Heart right ventricle (tissue), 16 donors: ENCODE results near the gene ZNF415. TPM values are rescaled to one million over a fixed set of nuclear protein-coding genes. Genes with fewer than 3 reads are reported as not detected.

Source experiments
- ATAC-seq, 8 donors: fragments of 200-7000 bp; cut with Tn5 transposase; one replicate each; pipeline ENCODE4 v1.9.1; 2020; ENCODE audit warnings: mild to moderate bottlenecking in 8 of 8, moderate library complexity in 8 of 8, moderate number of reproducible peaks in 1 of 8
- DNase-seq, 2 donors: peaks; one replicate each; pipeline ENCODE4 v3.0.0-alpha.2; 2020
- H3K27ac ChIP-seq, 10 donors: fragments of 200-600 bp; sonication (generic) in 2 of 10; one replicate each; pipeline versions ENCODE4 v1.5.0 to v1.8.0; 2020 to 2022; ENCODE audit warnings: mild to moderate bottlenecking in 3 of 10
- H3K27me3 ChIP-seq, 7 donors: fragments of 200-600 bp; one replicate each; pipeline ENCODE4 v1.8.0; 2021 to 2022; ENCODE audit warnings: mild to moderate bottlenecking in 2 of 7
- H3K36me3 ChIP-seq, 9 donors: fragments of 200-600 bp; sonication (generic) in 1 of 9; one replicate each; pipeline versions ENCODE4 v1.5.0 to v1.8.0; 2020 to 2022; ENCODE audit warnings: mild to moderate bottlenecking in 2 of 9
- H3K4me1 ChIP-seq, 9 donors: fragments of 200-600 bp; sonication (generic) in 1 of 9; one replicate each; pipeline versions ENCODE4 v1.5.0 to v1.8.0; 2020 to 2022; ENCODE audit warnings: mild to moderate bottlenecking in 4 of 9
- H3K4me3 ChIP-seq, 10 donors: fragments of 200-600 bp; sonication (generic) in 2 of 10; one replicate each; pipeline versions ENCODE4 v1.5.0 to v1.8.0; 2020 to 2022; ENCODE audit warnings: mild to moderate bottlenecking in 7 of 10, moderate library complexity in 2 of 10
- H3K9me3 ChIP-seq, 11 donors: fragments of 200-600 bp in 10 of 11; sonication (generic) in 2 of 11; one replicate each; pipeline versions ENCODE4 v1.5.0 to v1.8.0; 2013 to 2022; ENCODE audit warnings: mild to moderate bottlenecking in 2 of 11, control low read depth in 1 of 11, moderate library complexity in 1 of 11
- WGBS, 2 donors: extraction: QIAGEN DNeasy Blood & Tissue Kit; methylation state at CpG; one replicate each; pipeline ENCODE4 v1.1.7; 2013; ENCODE audit warnings: inconsistent platforms in 1 of 2; 5-methylcytosine and 5-hydroxymethylcytosine counted together
- intact Hi-C, 10 donors: fragments of 100-400 bp; cut with DNase I; formaldehyde crosslinking; loops; one replicate each; pipeline versions ENCODE4 v1.11.1 to v1.14.2; 2022
- polyA plus RNA-seq, 2 donors: library from polyadenylated mRNA; stranded (reverse); fragments of 200-250 nt; gene quantifications; one replicate each; pipeline ENCODE4 v1.2.3, GENCODE V29; 2013
- total RNA-seq, 10 donors: library from RNA; stranded (reverse); fragmentation: NEBNext Ultra II Directional in 3 of 10; extraction: Animal tissue kit (Norgen Biotek cat#: 25700) in 3 of 10; gene quantifications; one replicate each; pipeline versions ENCODE4 v1.2.1 to v1.2.4, GENCODE V29; 2021 to 2023
- TF ChIP-seq, protein P1 (sequence below), 9 donors: fragments of 200-600 bp; sonication (generic) in 2 of 9; IDR thresholded peaks; one replicate each; pipeline versions ENCODE4 v1.5.0 to v1.8.0; 2021 to 2022; ENCODE audit warnings: antibody characterized with exemption in 9 of 9, mild to moderate bottlenecking in 5 of 9, moderate library complexity in 1 of 9
- donor health status: Arrhythmogenic right ventricular cardiomyopathy.
- donor health status: ischemic (EF 13 %, LVEDD 7.1; RV severe dilation, severe dysfunction).
- donor health status: healthy with polysubstance abuse.
- donor health status: DM: no; HTN: yes; CAD: no.
- donor health status: DM: no; HTN: no; CAD: no.
- donor health status: ischemic (EF 25% LVEDD 6.9; RV normal size, moderate dysfunction).
- donor health status: ischemic (EF 25% LVEDD 5.7; RV mildly dilated, moderate dysfunction).
- donor health status: healthy.
- donor health status: DM: yes; HTN: yes; CAD: no.
- donor health status: Ischemic cardiomyopathy.
- donor health status: ischemic (EF 35%, LVEDD 5.7; RV mildly dilated, moderate dysfunction).
- donor health status: nonischemic (EF 11% LVEDD 7.7; RV severe dilation, severe dysfunction).
- donor health status: DM: yes; HTN: yes; CAD: no.
- donor health status: PGD.
- donor health status: ischemic (EF 29% LVEDD 5.4; RV normal size, mild dysfunction).
- donor health status: nonischemic (EF 23%, LVEDD 6.1; RV moderate dilation, normal function).

ZNF415 gene
- total and polyA plus RNA-seq, 12 donors, result 9.5 to 32.5 (median 21.7) TPM

DNA sequence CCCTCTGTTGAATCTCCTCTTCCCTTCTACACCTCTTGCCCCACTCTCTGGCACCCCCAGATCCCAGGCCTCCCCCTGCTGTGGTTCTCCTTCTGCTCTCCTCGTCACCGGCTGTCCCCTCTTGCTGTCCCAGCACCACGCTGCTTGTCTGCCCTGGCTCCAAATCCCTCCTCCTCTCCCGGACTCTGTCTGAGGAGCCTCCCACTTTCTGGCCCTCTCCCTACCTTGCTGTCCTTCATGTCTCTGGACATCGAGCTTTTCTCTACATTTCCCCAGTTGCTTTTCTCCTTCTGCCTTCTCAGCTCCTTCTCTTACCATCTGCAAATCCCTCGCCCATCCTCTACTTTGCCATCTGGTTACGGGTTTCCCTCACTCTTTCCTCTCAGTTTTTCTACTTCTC is 24.9 kb upstream of the ZNF415 start:
- peaks cover 0 to 26% (median 18%) of the 10 kb centered on the region in 9 donors for H3K4me1 ChIP-seq
- peak overlapping the region; percentile 65 to 84 (median 74) for H3K4me3 ChIP-seq
- peak overlapping the region; percentile 66 to 85 (median 80) for H3K27ac ChIP-seq
- DNase-seq (peak in 1 of 2 donors; percentile 7), ATAC-seq (peak in 6 of 8 donors; percentile 20 to 57 (median 42))
- H3K9me3 ChIP-seq, result peaks cover 0 to 46% (median 4%) of the 10 kb centered on the region in 11 donors
- H3K27me3 ChIP-seq, result no peaks in the 10 kb centered on the region
- 13 to 16% methylated on average over 7 of the region's 7 CpGs for WGBS, 2 donors
- H3K36me3 ChIP-seq, result peaks cover 0 to 32% (median 12%) of the 10 kb centered on the region in 9 donors
- intact Hi-C loops, result loop anchor here in 3 of 10 donors (1.0 to 10.0 kb wide), 5 partner anchors 26 to 83 kb away; partner anchors contain the start of gene ZNF160 (in 3 of the 3)
- TF ChIP-seq, protein P1, sequence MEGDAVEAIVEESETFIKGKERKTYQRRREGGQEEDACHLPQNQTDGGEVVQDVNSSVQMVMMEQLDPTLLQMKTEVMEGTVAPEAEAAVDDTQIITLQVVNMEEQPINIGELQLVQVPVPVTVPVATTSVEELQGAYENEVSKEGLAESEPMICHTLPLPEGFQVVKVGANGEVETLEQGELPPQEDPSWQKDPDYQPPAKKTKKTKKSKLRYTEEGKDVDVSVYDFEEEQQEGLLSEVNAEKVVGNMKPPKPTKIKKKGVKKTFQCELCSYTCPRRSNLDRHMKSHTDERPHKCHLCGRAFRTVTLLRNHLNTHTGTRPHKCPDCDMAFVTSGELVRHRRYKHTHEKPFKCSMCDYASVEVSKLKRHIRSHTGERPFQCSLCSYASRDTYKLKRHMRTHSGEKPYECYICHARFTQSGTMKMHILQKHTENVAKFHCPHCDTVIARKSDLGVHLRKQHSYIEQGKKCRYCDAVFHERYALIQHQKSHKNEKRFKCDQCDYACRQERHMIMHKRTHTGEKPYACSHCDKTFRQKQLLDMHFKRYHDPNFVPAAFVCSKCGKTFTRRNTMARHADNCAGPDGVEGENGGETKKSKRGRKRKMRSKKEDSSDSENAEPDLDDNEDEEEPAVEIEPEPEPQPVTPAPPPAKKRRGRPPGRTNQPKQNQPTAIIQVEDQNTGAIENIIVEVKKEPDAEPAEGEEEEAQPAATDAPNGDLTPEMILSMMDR (IDR thresholded peaks at IDR 0.05), result no peak

DNA sequence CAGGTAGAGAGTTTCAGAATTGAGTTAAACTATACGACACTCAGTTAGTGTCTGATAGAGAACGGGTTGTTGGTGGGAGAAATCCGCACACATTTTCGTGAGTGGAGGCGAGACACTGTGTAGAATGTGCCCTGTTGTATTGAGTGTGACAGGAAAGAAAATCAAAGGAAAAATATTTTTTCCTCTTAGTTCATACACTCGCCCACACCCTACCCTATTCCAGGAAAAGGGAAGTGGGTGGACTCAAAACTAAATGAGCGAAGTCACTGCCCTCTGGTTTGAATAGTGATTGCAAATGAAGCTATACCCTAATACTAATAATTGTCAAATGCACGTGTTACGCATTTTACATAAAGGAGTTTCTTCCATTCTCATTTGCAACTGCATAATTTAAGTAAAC is 24.1 kb upstream of the ZNF415 start:
- Histone ChIP-seq H3K36me3 (peaks cover 0 to 40% (median 13%) of the 10 kb centered on the region in 9 donors), H3K9me3 (peaks cover 0 to 46% (median 0%) of the 10 kb centered on the region in 11 donors), H3K27me3 (no peaks in the 10 kb centered on the region), H3K4me1 (peaks cover 0 to 26% (median 18%) of the 10 kb centered on the region in 9 donors), H3K4me3 (peak overlapping the region in 8 of 10 donors; percentile 69 to 79 (median 74)), H3K27ac (peak overlapping the region in 9 of 10 donors; percentile 52 to 85 (median 80))
- ATAC-seq (peak in 2 of 8 donors; percentile 24 to 49), DNase-seq (peak in 1 of 2 donors; percentile 5)
- TF ChIP-seq, protein P1 (IDR thresholded peaks at IDR 0.05), result no peak
- intact Hi-C loops, result loop anchor here in 3 of 10 donors (1.0 to 10.0 kb wide), 5 partner anchors 26 to 82 kb away; partner anchors contain the start of gene ZNF160 (in 2 of the 3)
- whole genome bisulfite sequencing, 2 donors, result 70 to 71% methylated on average over 9 of the region's 9 CpGs

DNA sequence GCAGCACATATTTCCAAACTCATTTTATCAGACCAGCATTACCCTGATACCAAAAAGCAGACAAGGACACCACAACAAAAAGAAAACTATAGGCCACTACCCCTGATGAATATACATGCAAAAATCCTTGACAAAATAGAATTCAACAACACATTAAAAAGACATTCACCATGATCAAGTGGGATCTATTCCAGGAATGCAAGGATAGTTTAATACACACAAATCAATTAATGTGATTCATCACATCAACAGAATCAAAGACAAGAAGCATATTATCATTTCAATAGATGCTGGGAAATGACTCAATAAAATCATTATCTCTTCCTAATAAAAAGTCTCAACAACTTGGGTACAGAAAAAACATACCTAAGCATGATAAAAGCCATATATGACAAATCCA is 14.9 kb upstream of the ZNF415 start:
- Histone ChIP-seq H3K36me3 (peaks cover 0 to 96% (median 80%) of the 10 kb centered on the region in 9 donors), H3K9me3 (peaks cover 0 to 96% (median 69%) of the 10 kb centered on the region in 11 donors), H3K27ac (no peak overlapping the region), H3K4me3 (no peak overlapping the region), H3K4me1 (no peaks in the 10 kb centered on the region), H3K27me3 (no peaks in the 10 kb centered on the region)
- intact Hi-C loops, result no loop called here
- DNase-seq (no peak), ATAC-seq (no peak)
- TF ChIP-seq, protein P1 (IDR thresholded peaks at IDR 0.05), result no peak

DNA sequence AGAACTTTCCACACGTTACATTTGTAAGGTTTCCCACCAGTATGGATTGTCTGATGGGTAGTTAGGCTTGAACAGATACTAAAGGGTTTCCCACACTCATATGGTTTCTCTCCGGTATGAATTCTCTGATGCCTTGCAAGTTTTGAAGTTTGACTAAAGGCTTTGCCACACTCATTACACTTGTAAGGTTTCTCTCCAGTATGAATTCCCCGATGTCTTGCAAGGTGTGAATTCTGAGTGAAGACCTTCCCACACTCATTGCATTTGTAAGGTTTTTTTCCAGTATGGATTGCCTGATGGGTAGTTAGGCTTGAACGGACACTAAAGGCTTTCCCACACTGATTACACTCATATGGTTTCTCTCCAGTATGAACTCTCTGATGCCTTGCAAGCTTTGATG is 7.6 kb upstream of the ZNF415 start:
- no peak for ATAC-seq
- Histone ChIP-seq H3K9me3 (peaks cover 0 to 94% (median 57%) of the 10 kb centered on the region in 11 donors), H3K27ac (no peak overlapping the region), H3K4me3 (no peak overlapping the region), H3K27me3 (no peaks in the 10 kb centered on the region), H3K36me3 (peaks cover 0 to 53% (median 40%) of the 10 kb centered on the region in 9 donors), H3K4me1 (no peaks in the 10 kb centered on the region)
- WGBS, 2 donors, result 97 to 98% methylated on average over 4 of the region's 4 CpGs
- TF ChIP-seq, protein P1 (IDR thresholded peaks at IDR 0.05), result no peak
- intact Hi-C loops, result no loop called here
- DNase-seq, result no peak
